HG02798 (cell line): ENCODE results near the gene SKAP1.
"Not testable (repeated sequence)": the region's sequence is repeated elsewhere in the genome, so short reads cannot be mapped to it uniquely, and the experiment has no call there.

ENCODE experiments used
- ATAC-seq: cut with Tn5 transposase; IDR thresholded peaks from one replicate; pipeline ENCODE4 v1.9.1; 2021; ENCODE audit warnings: mild to moderate bottlenecking; ENCODE audit not compliant: unreplicated experiment, poor library complexity

The SKAP1 gene

DNA sequence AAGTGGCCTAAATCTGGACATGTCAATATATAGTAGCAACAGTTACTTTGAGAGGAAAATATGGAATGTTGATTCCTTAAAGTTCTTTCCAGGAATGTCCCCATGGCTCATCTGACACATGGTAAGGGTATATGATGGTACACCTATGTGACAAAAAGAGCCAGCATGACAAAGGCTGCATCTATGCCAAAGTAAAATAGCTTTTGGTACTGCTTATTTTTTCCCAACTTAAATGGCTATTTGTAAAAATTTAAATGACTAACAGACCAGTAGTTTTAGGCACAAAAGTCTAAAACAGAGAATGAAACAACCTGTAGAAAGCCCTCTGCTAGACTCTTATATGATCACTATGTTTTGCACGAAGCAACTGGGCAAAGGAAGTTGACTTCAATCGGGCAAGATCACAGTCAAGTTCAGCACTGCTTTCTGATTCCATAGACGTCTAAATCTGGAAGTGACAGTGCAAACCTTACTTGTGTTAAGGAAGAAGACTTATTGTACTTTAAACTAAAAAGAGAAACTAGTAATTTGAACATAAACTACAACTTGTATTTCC, 135.1 kb downstream of the SKAP1 start:
- peak; percentile 36 for ATAC-seq

DNA sequence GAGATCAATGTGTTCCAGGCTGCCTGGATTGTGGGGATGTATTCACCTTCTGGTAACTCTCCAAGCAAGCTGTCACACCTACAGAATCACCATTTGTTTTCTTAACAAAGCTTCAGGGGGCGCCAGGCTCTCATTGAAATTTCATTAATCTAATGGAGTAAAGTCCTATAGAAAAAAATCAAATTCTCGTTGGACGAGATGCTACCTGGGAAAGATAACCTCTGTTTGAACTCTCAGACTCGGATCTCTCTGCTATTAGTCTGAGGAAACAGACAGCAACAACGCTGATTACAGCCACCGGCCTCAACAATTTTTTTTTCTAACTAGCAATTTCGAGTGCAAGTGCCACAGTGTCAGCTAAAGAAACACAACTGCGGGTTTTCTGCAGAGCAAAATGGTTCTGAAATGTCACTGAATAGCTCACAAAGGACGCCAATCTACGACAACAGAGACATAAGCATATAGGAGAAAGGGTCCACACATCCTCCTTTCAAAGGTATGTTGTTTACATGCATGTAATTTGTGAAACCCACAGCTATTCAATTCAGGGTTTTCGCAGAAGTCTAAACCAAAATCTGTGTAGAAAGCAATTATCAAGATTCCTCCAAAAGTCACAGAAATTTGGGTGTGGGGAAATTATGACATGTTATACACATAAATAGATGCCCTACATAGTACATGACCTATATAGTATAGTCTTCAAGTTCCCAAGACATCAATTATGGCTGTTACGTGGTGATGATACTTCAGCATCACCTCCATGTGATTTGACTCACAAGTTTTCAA, 135.8 kb downstream of the SKAP1 start:
- ATAC-seq, result no peak

DNA sequence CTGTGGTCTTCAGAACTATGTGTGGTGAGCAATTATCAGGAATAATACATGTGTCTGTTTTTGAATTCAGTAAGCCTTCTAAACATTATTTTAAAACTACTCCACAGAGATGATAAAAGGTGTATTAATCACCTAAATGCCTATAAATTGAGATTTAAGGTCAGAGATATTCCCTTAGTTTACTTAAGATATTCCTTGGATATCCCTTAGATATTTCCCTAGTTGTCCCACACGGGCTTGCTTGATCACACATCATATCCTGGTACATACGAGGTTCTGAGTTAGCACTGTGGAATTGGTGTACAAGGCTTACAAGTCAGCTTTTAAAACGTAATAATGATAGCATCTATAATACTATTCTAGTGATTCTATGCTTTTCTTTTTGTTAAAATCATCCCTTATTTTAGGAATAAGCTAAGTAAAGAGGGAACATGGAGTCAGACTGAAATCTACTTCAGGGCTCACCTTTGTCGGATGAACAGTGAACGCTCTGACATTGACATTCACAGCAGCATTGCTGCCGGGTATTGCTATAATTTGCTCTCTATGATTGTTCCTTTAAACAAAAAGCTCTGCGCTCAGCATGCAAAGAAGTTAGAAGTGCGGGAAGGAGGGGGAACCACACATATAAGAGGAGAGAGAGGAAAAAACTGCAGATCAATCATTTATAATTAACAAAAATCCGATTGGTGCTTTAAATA, 136.5 kb downstream of the SKAP1 start:
- ATAC-seq, result no peak

DNA sequence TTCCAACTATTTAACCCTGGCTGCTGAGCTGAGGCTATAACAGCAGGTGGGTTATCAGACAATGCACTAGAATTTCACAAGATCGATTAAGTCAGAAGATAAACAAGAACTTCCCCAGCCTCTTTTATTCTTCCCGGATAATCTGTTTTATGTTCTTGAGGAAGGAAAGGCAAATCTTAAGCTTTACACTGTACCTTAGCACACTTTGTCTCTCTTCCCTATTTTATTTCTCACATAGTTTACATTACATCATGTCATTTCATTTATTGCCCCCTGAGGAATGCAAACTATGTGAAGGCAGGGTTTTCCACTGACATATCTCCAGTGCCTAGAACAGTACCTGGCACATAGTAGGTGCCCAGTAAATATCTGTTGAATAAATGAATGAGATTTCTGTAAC, 139.6 kb downstream of the SKAP1 start:
- ATAC-seq, result no peak

DNA sequence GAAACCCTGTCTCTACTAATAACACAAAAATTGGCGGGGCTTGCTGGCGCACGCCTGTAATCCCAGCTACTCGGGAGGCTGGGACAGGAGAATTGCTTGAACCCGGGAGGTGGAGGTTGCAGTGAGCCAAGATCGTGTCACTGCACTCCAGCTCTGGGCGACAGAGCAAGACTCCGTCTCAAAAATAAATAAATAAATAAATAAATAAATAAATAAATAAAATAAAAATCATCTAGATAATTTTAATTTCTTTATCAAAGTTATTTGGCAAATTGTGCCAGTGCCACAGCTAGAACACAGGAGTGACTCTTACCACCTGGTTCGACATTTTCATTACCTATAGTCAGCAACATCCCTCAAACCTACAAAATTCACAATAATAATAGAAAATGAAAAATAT, 143.1 kb downstream of the SKAP1 start:
- not testable (repeated sequence) for ATAC-seq

DNA sequence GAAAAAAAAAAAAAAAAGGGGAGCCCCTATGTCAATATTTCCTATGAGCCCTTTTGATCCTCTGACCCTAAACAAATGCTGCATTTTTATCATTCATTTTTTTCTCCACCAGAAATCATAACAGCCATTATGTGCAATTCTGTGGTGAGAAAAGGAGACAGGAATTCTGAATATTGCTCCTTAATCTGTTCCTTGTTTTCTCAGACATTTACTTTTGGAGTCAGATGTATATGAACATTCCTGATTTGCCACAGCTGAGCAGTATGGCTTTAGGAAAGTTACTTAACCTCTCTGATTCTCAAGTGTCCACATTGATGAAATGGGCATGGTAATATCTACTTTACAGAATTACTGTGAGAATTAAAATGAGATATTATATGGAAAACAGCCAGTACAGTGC, 144.4 kb downstream of the SKAP1 start:
- ATAC-seq, result no peak

DNA sequence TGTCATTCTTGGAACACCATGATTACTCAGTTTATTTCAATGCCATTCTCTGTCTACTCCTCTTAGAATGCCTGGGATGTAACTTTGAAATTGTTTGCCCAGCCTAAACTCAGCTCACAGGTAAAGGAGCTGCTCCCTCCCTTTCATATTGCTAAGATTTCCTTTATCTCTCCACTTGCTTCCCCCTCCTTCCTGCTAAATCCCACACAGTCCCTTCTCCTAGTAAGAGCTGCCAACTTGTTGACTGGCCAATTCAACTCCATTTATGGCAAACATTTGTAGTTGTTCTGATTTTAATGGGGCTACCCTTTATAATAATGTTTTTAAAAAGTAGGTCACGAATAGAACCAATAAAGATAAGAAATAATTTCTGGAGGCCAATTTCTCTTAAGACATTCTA, 146.1 kb downstream of the SKAP1 start:
- ATAC-seq, result no peak

DNA sequence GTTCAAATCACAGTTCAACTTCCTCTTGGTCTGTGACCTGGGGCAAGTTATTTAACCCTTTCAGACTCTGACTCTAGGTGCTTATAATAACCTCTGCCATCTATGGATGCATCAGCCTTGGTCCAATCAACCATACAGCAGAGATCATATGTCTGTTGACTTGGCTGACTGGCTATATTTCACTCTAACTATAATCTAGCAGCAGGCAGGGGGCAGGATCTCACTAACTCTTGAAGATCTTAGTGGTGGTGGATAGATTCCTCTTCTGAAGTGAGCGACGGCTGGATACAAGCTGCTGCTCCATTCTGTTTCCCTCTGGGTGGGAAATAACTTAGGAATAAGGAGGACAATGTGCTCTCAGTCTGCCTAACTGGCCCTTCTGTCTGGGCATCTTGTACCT, 146.6 kb downstream of the SKAP1 start:
- ATAC-seq, result no peak

DNA sequence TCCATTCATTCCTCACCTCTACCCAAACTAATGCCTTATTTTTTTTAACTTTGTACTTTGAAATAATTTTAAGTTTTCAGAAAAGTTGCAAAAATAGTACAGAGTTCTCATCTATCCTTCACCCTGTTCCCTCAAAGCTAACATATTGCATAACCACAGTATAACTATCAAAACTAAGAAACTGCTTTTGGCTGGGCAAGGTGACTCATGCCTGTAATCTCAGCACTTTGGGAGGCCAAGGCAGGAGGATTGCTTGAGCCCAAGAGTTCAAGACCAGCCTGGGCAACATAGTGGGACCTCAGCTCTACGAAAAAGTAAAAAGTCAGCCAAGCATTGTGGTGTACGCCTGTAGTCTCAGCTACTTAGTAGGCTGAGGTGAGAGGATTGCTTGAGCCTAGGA, 147.7 kb downstream of the SKAP1 start:
- no peak for ATAC-seq

DNA sequence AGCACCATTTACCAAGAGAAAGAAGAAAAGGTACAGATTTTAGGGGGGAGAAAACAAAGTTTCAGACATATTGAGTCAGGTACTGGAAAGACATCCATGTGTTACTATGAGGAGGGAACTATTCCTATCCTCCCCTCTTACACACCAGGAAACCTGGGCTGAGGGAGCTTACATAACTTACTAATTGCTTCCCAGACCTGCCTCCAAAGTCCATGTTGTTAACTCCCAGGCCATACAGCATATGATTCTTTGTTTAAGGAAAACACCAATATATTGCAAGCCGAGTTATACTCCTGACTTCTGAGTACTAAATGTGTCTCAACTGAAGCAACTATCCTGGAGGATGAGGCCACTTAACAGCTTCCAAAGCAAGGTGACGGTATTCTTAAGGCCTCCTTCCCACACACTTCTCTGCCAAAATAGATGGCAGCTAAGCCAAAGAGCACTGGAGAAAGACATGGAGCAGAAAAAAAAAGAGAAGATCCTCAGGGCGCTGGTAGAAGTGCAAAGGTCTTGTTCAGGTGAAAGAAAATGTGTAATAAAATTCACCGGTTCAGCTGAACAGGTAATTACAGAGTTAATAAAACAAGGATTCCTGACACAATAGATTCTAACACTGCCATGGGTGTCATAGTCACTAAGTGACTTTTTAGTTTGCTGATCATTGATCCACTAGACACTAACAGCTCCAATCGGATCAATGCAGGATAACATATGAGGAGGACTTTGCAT, 151.1 kb downstream of the SKAP1 start:
- ATAC-seq, result no peak

DNA sequence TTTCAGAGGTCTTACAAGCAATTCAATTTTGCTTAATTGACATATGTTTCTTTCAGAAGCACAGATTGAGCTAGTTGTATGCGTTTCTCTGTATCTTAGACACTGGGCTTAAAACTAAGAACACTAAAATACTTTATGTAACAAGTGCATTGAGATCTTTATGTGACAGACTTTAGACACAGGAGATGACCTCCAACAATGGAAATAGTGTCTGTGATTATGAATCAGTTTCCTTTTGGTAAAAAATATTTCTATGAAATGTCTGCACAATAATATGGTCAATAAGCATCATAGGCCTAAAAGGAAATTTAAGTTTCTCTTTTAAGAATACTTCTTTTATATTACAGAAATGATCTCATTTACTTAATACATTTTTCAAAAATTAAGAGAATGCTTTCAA, 153.2 kb downstream of the SKAP1 start:
- no peak for ATAC-seq

DNA sequence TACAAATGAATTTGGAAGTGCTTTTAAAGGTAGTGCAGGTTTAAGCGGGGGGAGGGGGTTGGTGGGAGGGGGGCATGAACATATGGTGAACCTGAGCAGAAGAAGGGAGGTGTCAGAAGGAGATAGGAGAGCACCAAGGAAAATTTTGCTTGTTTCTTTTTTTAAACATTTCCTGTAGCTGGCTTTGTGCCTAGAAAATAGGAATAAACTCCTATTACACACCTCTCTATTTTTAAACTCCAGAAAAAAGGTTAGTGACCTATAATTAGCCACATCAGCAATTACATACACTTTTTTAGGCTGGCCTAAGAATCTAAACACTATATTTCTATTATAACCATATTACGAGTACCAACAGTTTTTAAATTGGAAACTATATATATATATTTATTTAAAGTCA, 159.1 kb downstream of the SKAP1 start:
- no peak for ATAC-seq

DNA sequence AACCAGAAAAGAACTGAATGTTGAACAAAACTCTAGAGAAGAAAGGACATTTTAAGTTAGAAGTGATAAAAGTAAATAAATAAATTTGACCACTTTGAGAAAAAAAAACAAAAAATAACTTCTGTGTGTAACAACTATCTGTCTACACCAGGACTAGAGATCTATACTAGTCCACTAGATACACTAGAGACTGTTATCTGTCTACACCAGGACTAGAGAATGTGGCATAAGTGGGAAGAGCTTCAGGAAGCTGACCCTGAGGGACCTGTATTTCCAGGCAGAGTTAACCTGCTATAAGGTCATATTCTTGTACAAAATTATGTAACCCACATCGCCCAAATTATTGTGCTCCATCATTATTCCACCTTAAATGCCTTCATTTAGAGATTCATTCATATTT, 160.8 kb downstream of the SKAP1 start:
- ATAC-seq, result no peak

DNA sequence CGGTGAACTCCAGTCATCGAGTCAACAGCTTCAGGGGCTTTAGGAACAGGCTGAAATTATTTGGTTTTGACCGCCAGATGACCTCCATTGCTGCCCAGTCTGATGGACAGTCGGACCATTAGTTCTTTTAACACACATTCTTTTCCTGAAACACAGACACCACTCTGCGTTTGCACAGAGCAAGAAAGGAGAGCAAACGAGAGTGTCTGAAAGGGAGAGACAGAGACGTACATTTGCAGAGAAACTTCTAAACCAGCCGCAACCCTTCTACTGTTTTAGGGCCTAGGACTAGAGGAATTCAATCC, 166.3 kb downstream of the SKAP1 start:
- ATAC-seq, result no peak

DNA sequence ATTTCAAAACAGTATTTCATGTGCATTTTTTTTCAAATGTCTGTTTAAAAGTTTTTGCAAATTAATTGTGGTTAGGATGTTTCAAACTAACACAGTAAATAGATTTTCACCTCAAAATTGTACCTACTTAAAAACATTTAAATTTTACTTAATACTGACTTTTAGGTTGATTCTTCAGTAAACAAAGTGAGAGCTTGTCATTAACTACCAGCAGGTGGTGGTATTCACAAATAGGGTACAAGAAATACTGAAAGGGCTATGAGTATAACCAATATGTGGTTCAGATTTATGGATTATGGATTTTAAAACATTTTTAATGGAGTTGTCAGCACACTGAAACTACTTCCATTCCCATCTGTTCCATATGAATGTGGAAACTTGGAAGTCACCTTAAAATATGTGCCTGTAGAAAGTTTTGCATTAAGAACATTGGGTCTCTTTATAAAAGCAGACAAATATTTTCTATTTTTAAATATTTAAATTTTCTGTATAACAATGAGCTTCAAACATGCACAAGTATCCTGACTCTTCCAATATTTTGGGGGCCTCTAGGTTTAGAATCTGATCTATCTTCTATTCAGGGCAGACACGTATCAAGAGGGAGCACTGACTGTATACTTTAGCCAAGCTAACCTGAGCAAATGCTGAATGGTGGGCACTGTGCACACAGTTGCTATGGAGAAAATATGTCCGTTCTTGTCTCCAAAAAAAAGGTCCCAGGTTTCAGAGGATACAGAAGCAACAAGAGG, 166.9 kb downstream of the SKAP1 start:
- ATAC-seq, result no peak

DNA sequence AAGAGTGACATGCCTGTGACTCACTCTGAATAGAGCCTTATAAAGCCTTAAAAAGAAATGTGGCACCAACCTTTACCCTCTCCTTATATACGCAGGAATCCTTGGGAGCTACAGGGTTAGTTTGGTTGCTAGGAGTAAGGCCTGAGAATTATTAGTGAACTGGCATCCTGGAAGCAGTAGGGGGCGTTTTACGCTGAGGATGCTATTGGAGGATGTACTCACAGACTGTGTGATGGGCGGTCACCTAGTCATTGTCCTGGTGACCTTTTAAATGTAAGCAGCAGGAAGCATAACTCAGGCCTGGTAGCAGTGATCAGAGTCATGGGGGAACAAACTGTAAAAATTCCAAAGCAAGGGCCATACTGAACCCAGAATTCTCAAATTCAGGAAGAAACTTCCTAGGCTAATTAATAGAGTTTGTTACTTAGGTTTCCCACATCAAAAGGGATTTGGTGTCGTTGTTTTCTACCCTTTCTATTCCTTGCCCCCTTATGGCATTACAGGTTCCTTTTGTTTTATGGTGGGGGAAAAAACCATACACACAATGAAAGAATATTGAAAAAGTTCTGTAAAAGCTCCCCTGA, 168.6 kb downstream of the SKAP1 start:
- no peak for ATAC-seq

DNA sequence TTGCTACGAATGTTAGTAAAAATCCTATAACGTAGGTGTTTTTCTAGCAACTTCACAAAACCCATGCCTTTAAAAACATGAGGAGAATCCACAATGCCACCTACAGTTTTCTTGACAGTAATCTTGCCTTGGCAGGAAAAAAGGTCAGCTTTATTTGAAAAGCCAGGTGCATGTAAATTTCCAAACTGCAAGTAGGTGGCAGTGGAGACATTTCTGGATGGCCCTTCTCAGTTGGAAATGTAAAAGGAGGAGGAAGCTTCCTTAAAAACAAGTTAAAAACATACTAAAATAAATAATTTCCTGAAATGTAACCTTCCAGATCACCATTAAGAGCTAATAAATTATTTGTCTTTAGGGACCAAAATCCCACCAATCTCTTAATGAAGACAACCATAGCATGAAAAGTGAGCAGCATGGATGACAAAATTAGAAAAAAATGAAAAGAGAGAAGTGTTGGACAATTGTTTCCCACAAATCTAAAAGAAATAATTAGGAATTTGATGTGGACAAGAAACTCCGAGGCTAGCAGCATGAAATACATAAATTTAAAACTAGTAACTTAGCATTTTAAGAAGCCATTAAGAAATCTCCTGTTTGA, 170.2 kb downstream of the SKAP1 start:
- ATAC-seq, result no peak

DNA sequence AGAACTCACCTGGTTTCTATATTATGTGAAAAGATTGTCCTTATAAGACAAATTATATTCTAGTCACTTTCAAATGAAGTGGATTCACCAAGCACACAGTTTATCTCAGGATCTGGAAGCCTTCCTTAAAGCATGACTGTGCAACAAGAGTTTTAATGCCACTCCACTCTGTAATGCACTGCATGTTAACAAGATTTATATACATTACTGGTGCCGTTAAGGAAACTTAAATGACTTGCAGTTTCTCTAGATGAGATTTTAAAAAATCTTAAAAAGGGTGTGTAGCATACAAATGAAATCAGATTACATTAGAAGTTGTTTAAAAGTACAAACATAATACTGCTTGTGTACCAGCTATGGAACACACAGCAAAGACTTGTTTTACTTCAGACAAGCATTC, 171.7 kb downstream of the SKAP1 start:
- no peak for ATAC-seq

DNA sequence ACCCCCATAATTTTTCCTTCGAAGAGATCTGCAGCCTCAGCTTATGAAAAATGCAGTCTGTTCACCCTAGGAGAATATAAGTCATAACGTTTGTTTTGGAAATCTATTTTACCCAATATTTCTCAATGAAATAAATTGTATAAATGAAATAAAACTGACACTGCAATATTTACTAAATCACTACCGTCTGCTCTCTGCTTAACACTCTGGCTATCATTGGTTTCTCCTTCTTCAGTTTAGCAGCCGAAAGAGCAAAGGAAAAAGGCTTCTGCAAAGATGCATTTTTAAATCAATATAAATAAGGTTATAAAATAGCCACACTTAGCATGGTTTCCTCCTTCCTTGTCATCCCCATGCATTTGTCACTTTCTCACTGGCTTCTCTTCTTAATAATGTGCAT, 174.3 kb downstream of the SKAP1 start:
- ATAC-seq, result no peak

DNA sequence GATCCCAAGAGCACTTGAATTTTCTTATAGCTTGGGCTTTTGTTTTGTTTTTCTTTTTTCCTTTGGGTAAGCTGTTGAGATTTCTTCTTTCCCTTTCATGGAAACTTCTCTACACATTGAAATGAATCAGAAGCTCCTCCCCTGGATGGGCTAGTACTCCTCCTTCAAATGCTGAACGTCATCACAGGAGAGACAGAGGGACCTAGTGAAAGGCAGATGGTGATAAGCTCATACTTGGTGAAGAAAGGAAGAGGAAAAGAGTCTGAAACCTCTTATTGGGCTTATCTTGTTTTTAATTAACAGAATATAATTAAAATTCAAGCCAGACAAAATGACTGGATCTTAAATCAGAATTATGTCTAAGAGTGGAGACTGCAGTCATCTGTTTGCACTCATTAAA, 175.1 kb downstream of the SKAP1 start:
- no peak for ATAC-seq
